Left lung (tissue), 10 donors: ENCODE data around the gene TAL2. TPM values are rescaled to one million over a fixed set of nuclear protein-coding genes. Genes with fewer than 3 reads are reported as not detected.

Experiments
- ATAC-seq: fragments of 200-7000 bp; cut with Tn5 transposase; one replicate; pipeline ENCODE4 v1.9.1; 2020; ENCODE audit warnings: moderate library complexity
- DNase-seq, 4 donors: peaks; one replicate each; pipeline ENCODE4 v3.0.0-alpha.2; 2013 to 2020
- H3K27ac ChIP-seq, 2 donors: fragments of 200-600 bp; sonication (generic) in 1 of 2; one replicate each; pipeline versions ENCODE4 v1.5.0 to v1.8.0; 2020 to 2021
- H3K27me3 ChIP-seq, 2 donors: fragments of 200-600 bp; sonication (generic) in 1 of 2; one replicate each; pipeline versions ENCODE4 v1.5.0 to v1.8.0; 2020 to 2021
- H3K36me3 ChIP-seq, 2 donors: fragments of 200-600 bp; sonication (generic) in 1 of 2; one replicate each; pipeline versions ENCODE4 v1.5.0 to v1.8.0; 2020 to 2021
- H3K4me1 ChIP-seq, 2 donors: fragments of 200-600 bp; one replicate each; pipeline ENCODE4 v1.8.0; 2021
- H3K4me3 ChIP-seq, 2 donors: fragments of 200-600 bp; sonication (generic) in 1 of 2; one replicate each; pipeline versions ENCODE4 v1.5.0 to v1.8.0; 2020 to 2021; ENCODE audit warnings: mild to moderate bottlenecking in 1 of 2
- H3K9me3 ChIP-seq, 2 donors: fragments of 200-600 bp; sonication (generic) in 1 of 2; one replicate each; pipeline versions ENCODE4 v1.5.0 to v1.8.0; 2020 to 2021
- intact Hi-C, 2 donors: fragments of 100-400 bp; cut with DNase I; formaldehyde crosslinking; loops; one replicate each; pipeline versions ENCODE4 v1.11.2 to v1.14.2; 2022
- polyA plus RNA-seq, 6 donors: library from polyadenylated mRNA; unstranded; fragments of 120-200 nt; gene quantifications; one replicate each; pipeline ENCODE4 v1.2.1, GENCODE V29; 2013; ENCODE audit not compliant: insufficient read length in 6 of 6
- total RNA-seq, 2 donors: library from RNA; stranded (reverse); fragmentation: NEBNext Ultra II Directional; extraction: Animal tissue kit (Norgen Biotek cat#: 25700); gene quantifications; one replicate each; pipeline ENCODE4 v1.2.1, GENCODE V29; 2021
- TF ChIP-seq, protein P1 (sequence below), 2 donors: fragments of 200-600 bp; sonication (generic) in 1 of 2; IDR thresholded peaks; one replicate each; pipeline versions ENCODE4 v1.5.0 to v1.8.0; 2021; ENCODE audit warnings: antibody characterized with exemption in 2 of 2
- donor health status: DM: no; HTN: yes; CAD: no.
- donor health status: DM: no; HTN: no; CAD: no.

Gene TAL2
- total and polyA plus RNA-seq, 8 donors, result 0.41 to 1.0 (median 0.73) TPM; not detected in 2

DNA sequence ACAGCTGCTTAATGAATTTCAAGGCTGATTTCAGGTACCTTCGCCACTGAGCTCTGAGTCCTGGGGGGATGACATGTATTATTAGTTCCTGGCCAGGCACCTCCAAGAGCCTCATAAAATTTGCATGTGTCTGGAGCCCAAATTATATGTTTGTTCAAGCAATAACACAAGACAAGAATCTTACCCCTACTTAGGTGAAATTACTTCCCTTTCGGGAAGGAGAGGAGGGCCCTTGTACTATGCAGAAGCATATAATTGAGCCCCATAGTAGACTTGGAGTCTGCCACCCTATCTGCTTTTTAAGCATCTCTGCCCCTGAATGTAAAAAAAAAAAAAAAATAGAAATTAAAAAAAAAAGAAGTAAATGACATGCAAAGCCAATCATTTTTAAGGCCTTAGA, 19.1 kb downstream of the TAL2 start:
- H3K27ac ChIP-seq, result no peak overlapping the region
- intact Hi-C loops, result no loop called here
- H3K36me3 ChIP-seq, result no peaks in the 10 kb centered on the region
- H3K4me1 ChIP-seq, result no peaks in the 10 kb centered on the region
- DNase-seq (no peak), ATAC-seq (no peak)
- TF ChIP-seq, protein P1, sequence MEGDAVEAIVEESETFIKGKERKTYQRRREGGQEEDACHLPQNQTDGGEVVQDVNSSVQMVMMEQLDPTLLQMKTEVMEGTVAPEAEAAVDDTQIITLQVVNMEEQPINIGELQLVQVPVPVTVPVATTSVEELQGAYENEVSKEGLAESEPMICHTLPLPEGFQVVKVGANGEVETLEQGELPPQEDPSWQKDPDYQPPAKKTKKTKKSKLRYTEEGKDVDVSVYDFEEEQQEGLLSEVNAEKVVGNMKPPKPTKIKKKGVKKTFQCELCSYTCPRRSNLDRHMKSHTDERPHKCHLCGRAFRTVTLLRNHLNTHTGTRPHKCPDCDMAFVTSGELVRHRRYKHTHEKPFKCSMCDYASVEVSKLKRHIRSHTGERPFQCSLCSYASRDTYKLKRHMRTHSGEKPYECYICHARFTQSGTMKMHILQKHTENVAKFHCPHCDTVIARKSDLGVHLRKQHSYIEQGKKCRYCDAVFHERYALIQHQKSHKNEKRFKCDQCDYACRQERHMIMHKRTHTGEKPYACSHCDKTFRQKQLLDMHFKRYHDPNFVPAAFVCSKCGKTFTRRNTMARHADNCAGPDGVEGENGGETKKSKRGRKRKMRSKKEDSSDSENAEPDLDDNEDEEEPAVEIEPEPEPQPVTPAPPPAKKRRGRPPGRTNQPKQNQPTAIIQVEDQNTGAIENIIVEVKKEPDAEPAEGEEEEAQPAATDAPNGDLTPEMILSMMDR (IDR thresholded peaks at IDR 0.05), result no peak
- no peaks in the 10 kb centered on the region for H3K27me3 ChIP-seq
- no peak overlapping the region for H3K4me3 ChIP-seq
- H3K9me3 ChIP-seq, result no peaks in the 10 kb centered on the region

- TF ChIP-seq, protein P1 (IDR thresholded peaks at IDR 0.05), result no peak
- DNase-seq (no peak), ATAC-seq (no peak)
- Histone ChIP-seq H3K9me3 (no peaks in the 10 kb centered on the region), H3K27ac (no peak overlapping the region), H3K4me3 (no peak overlapping the region), H3K36me3 (no peaks in the 10 kb centered on the region), H3K27me3 (no peaks in the 10 kb centered on the region), H3K4me1 (no peaks in the 10 kb centered on the region)
- intact Hi-C loops, result no loop called here
Observed at GRCh38 chr9:105681724-105682123, 19.5 kb downstream of the TAL2 start.

GRCh38 chr9:105683688-105684275, 21.5 kb downstream of the TAL2 start:
- ATAC-seq, result no peak
- Histone ChIP-seq H3K27ac (no peak overlapping the region), H3K4me3 (no peak overlapping the region), H3K36me3 (no peaks in the 10 kb centered on the region), H3K4me1 (no peaks in the 10 kb centered on the region), H3K9me3 (no peaks in the 10 kb centered on the region), H3K27me3 (no peaks in the 10 kb centered on the region)
- TF ChIP-seq, protein P1 (IDR thresholded peaks at IDR 0.05), result no peak
- DNase-seq, result no peak
- intact Hi-C loops, result no loop called here

- Histone ChIP-seq H3K4me3 (no peak overlapping the region), H3K9me3 (no peaks in the 10 kb centered on the region), H3K4me1 (no peaks in the 10 kb centered on the region), H3K27me3 (peaks cover 10 to 19% of the 10 kb centered on the region in 2 donors), H3K36me3 (no peaks in the 10 kb centered on the region), H3K27ac (no peak overlapping the region)
- DNase-seq (no peak), ATAC-seq (no peak)
- TF ChIP-seq, protein P1 (IDR thresholded peaks at IDR 0.05), result no peak
- intact Hi-C loops, result no loop called here
Observed at GRCh38 chr9:105686936-105687335, 24.7 kb downstream of the TAL2 start.

DNA sequence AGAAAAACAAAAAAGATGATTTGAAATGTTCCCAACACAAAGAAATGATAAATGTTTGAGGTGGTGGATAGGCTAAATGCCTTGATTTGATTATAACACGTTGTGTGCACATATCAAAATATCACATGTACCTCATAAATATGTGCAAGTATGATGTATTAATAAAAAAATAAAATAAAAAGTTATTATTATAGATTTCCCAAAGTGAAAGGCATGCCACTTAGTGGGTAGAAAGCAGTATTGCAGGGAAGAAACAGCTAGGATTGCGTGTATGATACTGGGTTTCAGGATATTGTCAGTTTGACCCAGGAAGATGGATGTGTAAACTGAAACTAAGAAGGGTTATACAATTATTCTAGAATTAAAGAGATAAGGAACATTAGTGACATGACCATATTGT, 28.5 kb downstream of the TAL2 start:
- Histone ChIP-seq H3K27ac (no peak overlapping the region), H3K27me3 (peaks cover 20 to 41% of the 10 kb centered on the region in 2 donors), H3K4me1 (peaks cover 0 to 18% of the 10 kb centered on the region in 2 donors), H3K4me3 (no peak overlapping the region), H3K36me3 (no peaks in the 10 kb centered on the region), H3K9me3 (no peaks in the 10 kb centered on the region)
- intact Hi-C loops, result no loop called here
- ATAC-seq, result no peak
- DNase-seq, result no peak
- TF ChIP-seq, protein P1 (IDR thresholded peaks at IDR 0.05), result peak; percentile 20 to 38
